ENCODE data around the gene NOL4L.

DNA sequence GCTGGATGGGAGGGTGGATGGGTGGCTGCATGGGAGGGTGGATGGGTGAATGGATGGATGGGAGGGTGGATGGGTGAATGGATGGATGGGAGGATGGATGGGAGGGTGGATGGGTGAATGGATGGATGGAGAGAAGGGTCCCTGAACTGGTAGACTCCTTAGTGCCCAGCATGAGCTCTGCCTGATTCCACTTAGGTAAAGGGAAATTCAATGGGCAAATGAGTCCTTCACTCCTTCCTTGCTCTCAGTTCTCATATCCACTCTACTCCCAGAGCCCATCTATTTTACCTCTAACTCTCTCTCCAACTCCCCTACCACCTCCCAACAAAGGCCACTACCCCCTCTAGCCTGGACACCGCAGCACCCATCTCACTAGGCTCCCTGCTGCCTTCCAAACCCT, 29.2 kb upstream of the NOL4L start:
- TF ChIP-seq EZH2 (IDR thresholded peaks at IDR 0.05; ENCODE audit: borderline replicate concordance, low read length) = no peak
- TF ChIP-seq, protein P1, sequence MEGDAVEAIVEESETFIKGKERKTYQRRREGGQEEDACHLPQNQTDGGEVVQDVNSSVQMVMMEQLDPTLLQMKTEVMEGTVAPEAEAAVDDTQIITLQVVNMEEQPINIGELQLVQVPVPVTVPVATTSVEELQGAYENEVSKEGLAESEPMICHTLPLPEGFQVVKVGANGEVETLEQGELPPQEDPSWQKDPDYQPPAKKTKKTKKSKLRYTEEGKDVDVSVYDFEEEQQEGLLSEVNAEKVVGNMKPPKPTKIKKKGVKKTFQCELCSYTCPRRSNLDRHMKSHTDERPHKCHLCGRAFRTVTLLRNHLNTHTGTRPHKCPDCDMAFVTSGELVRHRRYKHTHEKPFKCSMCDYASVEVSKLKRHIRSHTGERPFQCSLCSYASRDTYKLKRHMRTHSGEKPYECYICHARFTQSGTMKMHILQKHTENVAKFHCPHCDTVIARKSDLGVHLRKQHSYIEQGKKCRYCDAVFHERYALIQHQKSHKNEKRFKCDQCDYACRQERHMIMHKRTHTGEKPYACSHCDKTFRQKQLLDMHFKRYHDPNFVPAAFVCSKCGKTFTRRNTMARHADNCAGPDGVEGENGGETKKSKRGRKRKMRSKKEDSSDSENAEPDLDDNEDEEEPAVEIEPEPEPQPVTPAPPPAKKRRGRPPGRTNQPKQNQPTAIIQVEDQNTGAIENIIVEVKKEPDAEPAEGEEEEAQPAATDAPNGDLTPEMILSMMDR (IDR thresholded peaks at IDR 0.05; ENCODE audit: low read length) = no peak
